ENCODE measurements around the gene FAM210B.

Gene FAM210B

GRCh38 chr20:56391037-56391436 lies 32.3 kb downstream of the FAM210B start:
- no peak for TF ChIP-seq ZNF8 (CRISPR knock-in tag; IDR thresholded peaks at IDR 0.05)
- no peak for TF ChIP-seq ZFP3 (CRISPR knock-in tag; IDR thresholded peaks at IDR 0.05)
- no peak for TF ChIP-seq CSDC2 (CRISPR knock-in tag; IDR thresholded peaks at IDR 0.05)
- no peak for TF ChIP-seq ZFP30 (CRISPR knock-in tag; IDR thresholded peaks at IDR 0.05)
- no peak for TF ChIP-seq GLIS3 (CRISPR knock-in tag; IDR thresholded peaks at IDR 0.05)
- no peak for TF ChIP-seq PATZ1 (CRISPR knock-in tag; IDR thresholded peaks at IDR 0.05; ENCODE audit: borderline replicate concordance)
- no peak for TF ChIP-seq ARNTL (CRISPR knock-in tag; IDR thresholded peaks at IDR 0.05; ENCODE audit: borderline replicate concordance, low read depth)
- no peak for TF ChIP-seq BACH2 (CRISPR knock-in tag; IDR thresholded peaks at IDR 0.05; ENCODE audit: borderline replicate concordance)
- TF ChIP-seq PPARA (CRISPR knock-in tag; IDR thresholded peaks at IDR 0.05; ENCODE audit: borderline replicate concordance): no peak
- TF ChIP-seq ZC3H10 (CRISPR knock-in tag; IDR thresholded peaks at IDR 0.05): no peak
- TF ChIP-seq POU6F1 (CRISPR knock-in tag; IDR thresholded peaks at IDR 0.05; ENCODE audit: borderline replicate concordance, low read depth): no peak
- TF ChIP-seq CREB5 (CRISPR knock-in tag; IDR thresholded peaks at IDR 0.05; ENCODE audit: low read depth): no peak
- no peak for TF ChIP-seq TSHZ2 (CRISPR knock-in tag; IDR thresholded peaks at IDR 0.05)
- no peak for ATAC-seq

GRCh38 chr20:56391596-56392131 lies 32.9 kb downstream of the FAM210B start:
- ATAC-seq: peak; percentile 60

More at GRCh38 chr20:56391596-56392131, 32.9 kb downstream of the FAM210B start:
- TF ChIP-seq BACH2 (CRISPR knock-in tag; IDR thresholded peaks at IDR 0.05; ENCODE audit: borderline replicate concordance) (no peak), ARNTL (CRISPR knock-in tag; IDR thresholded peaks at IDR 0.05; ENCODE audit: borderline replicate concordance, low read depth) (no peak), OSR1 (CRISPR knock-in tag; IDR thresholded peaks at IDR 0.05) (no peak), TCF4 (CRISPR knock-in tag; IDR thresholded peaks at IDR 0.05; ENCODE audit: borderline replicate concordance) (no peak), CSDC2 (CRISPR knock-in tag; IDR thresholded peaks at IDR 0.05) (no peak), POU6F1 (CRISPR knock-in tag; IDR thresholded peaks at IDR 0.05; ENCODE audit: borderline replicate concordance, low read depth) (no peak), ZFP30 (CRISPR knock-in tag; IDR thresholded peaks at IDR 0.05) (no peak), ZNF565 (CRISPR knock-in tag; conservative IDR thresholded peaks at IDR 0.05; ENCODE audit: low read depth) (no peak), ZFP3 (CRISPR knock-in tag; IDR thresholded peaks at IDR 0.05) (no peak), TSHZ2 (CRISPR knock-in tag; IDR thresholded peaks at IDR 0.05) (no peak), CSRNP3 (CRISPR knock-in tag; IDR thresholded peaks at IDR 0.05) (no peak), RARB (CRISPR knock-in tag; IDR thresholded peaks at IDR 0.05) (no peak)
